Renal cortical epithelial cell (primary cell): Measurements from ENCODE around the gene KIAA1958. TPM values are rescaled to one million over a fixed set of nuclear protein-coding genes. Genes with fewer than 3 reads are reported as not detected.
A peak's percentile ranks its signal among the peaks of the same experiment; 100 is the strongest.

Experiments
- DNase-seq: peaks from one replicate; pipeline ENCODE4 v3.0.0-alpha.2; 2011; ENCODE audit warnings: low read depth
- total RNA-seq: library from RNA; depleted of rRNA; stranded (reverse); fragments of >200 nt; gene quantifications from 2 replicates; pipeline ENCODE4 v1.2.3, GENCODE V29; 2014

KIAA1958 gene
- total RNA-seq, 1 donor from 2014 or later, result 21.8 TPM

DNA sequence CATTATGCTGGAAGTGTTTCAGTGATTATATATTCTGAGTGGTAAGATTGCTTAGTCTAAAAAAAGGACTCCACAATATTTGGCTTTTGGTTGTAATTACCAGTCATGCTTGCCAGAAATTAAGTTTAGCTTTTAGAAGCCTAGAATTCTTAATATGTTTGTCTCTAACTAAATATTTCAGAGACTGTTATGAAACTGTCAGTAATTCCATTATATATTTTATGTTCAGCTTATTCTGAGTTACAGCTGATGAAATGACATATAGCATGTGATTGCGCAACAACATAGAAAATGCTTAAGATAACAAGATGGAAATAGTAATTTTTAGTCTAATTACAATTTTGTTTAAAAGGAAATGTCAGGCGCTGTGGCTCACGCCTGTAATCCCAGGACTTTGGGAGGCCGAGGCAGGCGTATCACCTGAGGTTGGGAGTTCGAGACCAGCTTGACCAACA lies 44.2 kb downstream of the KIAA1958 start:
- DNase-seq, result no peak

DNA sequence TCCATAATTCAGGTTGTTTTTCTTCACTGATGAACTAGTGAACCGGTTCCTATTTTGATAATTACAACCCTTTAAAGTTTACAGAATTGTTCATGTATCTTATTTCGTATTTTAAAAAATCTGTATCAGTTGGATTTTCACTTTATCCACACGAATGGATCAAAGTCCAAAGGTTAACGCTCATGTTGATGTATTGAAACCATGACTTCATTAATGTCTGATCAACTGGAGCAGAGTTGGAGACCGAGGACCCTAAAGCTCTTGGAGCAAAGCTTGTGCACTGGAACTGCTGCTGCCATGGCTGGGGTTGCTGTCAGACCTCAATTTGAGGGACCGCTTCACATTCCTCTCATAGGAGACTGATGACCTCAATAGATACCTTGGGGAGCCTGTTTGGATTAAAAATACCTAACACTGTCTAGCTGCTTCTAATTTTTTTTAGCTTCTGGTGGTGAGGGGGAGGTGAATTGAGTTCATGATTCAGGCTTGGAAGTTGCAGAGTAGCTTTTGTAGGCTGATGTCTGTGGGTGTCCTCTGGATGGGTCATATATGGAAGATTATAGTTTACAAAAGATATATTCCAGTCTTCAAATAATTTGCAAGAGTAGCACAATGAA lies 45.1 kb downstream of the KIAA1958 start:
- DNase-seq, result no peak

DNA sequence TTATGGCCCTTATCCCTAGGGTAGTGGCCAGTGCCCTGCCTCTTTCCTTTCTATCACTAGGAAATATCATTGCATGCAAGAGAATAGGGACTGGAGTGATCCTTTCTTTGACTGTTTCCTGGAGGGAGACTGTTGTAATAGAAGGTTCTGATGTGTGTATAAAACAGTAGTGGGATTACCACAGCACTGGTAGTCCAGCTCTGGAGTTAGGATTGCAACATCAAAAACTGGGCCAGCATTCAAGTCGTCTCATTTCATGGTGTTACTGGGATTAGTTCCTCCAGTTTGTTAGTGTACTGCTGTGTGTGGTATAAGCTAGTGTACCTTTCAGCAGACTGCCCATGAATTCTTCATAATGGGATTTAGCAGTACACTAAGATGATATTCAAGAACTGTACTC lies 45.8 kb downstream of the KIAA1958 start:
- peak; percentile 59 for DNase-seq

DNA sequence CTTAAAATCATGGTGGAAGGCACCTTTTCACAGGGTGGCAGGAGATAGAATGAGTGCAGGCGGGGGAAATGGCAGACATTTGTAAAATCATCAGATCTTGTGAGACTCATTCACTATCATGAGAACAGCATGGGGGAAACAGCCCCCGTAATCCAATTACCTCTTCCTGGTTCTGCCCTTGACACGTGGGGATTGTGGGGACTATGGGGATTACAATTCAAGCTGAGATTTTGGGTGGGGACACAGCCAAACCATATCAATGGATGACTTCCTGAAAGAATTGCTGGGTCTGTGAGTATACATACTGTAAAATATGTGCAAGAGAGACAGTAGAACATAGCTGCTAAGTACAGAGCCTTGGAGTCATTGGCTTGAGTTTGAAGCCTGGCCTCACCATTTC lies 47.0 kb downstream of the KIAA1958 start:
- DNase-seq, result no peak

DNA sequence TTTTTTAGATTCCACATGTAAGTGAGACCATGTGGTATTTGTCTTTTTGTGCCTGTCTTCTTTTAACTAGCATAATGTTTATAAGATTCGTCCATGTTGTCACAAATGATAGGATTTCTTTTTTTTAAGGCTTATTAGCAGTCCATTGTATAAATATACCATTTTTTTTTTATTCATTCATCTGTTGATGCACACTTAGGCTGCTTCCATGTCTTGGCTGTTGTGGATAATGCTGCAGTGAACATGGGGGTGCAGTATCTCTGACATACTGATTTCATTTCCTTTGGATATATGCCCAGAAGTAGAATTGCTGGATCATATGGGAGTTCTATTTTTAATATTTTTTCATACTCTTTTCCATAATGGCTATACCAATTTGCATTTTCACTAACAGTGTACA lies 48.7 kb downstream of the KIAA1958 start:
- DNase-seq, result no peak

DNA sequence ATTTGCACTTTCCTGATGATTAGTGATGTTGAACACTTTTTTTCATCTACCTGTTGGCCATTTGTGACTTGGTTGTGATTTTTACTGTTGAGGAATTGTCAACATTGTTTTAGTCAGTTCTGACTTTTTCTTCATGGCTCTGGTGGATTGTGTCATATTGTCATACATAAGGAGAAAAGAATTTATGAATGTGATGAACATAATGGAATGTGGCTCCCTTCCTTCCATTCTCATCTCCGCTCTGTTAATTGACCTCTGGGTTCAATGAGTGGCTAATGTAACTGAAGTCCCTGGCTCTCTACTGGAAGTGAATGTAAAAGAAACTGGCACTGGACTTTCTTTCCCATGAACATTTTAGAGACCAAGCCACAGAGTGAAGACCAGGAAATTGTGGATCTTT lies 49.2 kb downstream of the KIAA1958 start:
- no peak for DNase-seq

DNA sequence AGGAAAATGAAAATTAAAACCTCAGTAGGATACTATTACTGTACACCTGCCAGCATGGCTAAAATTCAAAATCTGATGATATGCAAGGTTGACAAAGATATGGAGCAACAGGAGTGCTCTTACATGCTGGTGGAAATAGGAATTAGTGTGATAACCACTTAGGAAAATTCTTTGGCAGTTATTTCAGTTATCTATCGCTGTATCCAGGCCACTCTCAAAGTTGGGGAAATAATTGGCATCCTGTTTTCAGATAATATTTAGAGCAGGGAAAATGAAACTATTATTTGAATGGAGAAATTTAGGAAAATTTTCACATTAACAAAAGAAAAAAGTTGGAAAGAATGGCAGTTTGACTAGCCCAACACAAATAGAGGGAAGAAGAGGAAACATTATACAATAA lies 50.9 kb downstream of the KIAA1958 start:
- no peak for DNase-seq

DNA sequence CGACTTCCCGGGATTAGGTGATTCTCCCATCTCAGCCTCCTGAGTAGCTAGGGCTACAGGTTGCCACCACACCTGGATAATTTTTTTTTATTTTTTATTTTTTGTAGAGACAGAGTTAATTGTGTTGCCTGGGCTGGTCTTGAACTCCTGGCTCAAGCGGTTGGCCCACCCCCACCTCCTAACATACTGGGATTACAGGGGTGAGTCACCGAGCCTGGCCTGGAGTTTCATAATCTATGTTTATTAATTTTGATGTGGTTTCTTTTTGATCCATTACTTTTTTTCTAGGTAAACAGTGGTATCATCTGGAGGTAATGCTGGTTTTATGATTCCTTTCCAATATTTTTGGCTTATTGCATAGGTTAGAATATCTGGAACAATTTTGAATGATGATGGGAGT lies 54.2 kb downstream of the KIAA1958 start:
- no peak for DNase-seq

DNA sequence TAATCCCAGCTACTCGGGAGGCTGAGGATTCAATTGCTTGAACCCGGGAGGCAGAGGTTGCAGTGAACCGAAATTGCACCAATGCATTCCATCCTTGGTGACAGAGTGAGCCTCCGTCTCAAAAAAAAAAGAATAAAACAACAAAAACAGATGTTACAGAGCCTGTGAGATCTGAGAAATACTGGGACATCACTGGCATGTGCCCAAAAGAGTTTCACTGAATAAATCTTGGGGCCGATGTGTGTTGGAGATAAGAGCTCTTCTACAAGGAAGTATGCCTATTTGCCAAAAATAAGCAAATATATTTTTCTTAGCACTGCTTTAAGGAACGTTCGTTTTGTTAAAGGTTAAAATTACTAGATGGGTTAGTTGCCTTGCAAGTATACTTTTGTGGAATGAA lies 55.1 kb downstream of the KIAA1958 start:
- no peak for DNase-seq

DNA sequence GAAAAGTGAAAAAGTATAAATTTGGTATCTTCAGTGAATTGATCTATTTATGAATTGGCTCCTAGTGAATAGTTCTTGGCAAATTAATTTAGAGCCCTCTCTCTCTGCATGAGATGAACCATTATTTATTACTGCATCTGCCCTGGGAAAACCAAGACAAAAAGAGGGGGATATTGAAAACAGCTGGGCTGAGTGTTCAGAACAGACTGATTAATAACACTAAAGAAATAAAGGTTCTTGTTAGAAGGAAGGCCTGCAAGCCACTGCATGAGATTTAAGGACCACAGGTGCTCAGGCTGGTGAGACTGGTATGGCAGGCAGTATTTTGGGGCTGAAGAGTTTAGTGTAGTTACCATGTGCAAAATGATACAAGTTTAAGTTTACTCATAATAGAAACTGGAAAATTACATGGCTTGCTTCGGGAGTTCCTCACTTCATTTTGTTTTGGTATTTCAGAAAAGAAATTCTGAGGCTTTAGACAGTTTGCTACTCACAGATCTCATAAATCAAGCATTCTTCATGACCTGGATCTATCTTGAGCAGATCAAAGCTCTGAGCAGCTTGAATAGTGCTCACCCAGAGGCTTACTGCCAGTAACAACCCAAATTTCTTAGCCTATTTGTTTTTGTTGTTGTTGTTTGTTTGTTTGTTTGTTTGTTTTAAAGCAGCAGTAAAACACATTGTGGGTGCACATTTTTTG lies 56.1 kb downstream of the KIAA1958 start:
- no peak for DNase-seq

DNA sequence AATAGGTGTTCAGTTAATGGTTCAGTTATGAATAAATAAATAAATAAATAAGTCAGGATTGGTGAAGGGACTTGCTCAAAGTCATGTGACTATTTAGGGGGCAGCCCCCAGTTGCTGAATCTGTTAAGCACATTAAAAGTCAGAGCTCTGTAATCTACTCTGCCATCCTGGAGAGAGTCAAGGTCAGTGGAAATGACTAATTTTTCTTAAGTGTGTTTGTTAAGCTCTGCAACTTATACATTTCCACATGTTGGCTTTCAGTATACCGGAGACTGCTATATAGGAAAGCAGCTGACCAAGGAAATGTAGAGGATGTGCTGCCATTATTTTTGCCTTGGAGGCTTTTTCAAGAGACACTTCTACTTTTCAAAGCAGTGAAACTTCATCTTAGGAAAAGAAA lies 57.9 kb downstream of the KIAA1958 start:
- DNase-seq, result no peak

DNA sequence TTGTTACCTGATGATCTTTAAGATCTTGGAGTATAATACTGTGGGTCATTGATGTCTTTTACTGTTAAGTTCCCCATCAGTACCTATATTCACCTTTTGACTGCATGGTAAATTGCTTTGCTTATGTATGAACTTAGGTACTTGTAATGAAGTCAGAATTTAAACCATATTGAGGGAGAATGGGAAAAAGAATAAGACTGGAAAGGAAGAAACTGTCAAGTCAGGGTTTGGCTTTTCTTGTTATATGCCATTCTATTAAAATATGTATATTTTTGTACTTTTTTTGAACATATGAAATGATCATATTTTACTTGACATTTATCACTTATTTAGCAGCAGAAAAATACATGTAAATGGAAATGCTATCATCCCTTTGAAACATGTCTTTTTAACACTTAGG lies 58.6 kb downstream of the KIAA1958 start:
- no peak for DNase-seq

DNA sequence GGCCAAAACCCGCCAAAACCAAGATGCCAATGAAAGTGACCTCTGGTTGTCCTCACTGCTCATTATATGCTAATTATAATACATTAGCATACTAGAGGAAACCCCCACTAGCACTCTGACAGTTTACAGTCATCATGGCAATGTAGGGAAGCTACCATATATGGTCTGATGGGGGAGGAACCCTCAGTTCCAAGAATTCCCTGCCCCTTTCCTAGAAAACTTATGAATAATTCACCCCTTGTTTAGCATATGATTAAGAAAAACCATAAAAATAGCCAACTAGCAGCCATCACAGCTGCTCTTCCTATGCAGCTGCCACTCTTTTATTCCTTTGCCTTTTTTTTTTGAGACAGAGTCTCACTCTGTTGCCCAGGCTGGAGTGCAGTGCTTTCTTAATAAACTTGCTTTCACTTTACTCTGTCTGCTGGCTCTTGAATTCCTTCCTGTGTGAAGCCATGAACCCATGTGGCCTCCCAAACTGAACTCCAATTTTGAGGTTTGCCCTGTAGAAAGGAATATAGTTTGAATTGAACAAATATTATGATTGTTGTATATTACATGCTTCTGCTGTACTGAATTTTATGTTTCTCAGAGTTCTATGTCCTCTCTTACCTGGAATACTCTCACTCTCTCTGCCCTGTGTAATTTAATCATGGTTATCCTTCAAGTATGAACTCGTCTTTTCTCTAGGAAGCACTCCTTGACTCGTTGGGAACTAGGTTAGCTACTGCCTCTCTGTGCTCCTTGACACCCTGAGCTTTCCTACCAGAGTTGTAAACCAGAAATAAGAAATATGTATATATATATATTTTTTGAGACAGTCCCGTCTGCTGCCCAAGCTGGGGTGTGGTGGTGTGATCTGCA lies 59.8 kb downstream of the KIAA1958 start:
- peak; percentile 81 for DNase-seq

DNA sequence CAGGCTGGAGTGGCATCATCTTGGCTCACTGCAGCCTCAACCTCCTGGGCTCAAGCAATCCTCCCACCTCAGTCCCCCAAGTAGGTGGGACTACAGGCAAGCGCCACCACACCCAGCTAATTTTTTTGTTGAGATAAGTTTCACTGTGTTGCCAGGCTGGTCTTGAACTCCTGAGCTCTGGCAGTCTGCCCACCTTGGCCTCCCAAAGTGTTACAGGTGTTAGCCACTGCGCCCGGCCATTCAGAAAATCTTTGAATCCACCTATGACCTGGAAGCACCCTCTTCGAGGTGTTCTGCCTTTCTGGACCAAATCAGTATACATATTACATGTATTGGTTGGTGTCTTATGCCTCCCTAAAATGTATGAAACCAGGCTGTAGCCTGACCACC lies 61.4 kb downstream of the KIAA1958 start:
- no peak for DNase-seq

DNA sequence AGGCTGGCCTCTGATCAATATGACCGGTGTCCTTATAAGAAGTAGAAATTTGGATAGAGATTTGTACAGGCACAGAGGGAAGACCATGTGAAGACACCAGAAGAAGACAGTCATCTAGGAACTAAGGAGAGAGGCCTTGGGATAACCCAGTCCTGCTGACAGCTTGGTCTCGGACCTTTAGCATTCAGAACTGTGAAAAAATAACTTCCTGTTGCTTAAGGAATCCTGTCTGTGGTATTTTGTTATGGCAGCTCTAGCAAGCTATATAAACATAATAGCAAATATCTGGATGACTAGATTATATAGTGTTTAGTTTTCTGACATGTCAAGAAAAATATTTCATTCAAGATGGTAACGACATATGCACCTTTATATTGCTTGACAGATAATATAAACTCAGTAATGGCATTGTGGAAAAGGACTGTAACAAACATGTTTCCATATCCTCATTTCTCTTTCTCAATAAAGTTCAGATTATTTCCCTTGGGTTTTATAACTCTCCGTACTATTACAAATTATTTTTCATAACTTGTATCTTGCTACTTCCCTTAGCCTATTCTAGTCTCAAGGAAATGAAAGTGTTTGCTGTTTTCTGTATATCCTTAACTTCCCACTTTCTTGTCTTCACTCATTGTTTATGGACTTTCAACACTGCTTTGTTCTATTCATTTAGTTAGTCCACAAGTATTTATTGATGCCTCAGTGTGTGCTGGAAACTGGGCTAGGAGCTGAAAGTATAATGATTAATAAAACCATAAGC lies 62.4 kb downstream of the KIAA1958 start:
- DNase-seq, result no peak

DNA sequence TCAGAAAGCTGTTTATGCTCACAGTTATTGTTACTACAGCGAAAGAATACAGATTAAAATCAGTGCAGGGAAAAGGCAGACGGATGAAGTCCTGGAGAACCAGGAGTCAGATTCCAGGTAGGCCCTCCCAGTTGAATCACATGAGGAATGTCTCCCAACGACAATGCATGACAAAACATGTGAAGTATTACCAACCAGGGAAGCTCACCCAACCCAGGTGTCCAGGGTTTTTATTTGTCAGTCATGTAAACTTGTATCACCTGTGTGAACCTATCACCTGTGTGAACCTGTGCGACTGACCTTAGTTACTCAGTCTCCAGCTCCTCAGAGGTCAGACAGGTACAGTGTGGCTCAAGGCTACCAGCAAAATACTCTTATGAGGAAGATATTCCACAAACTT lies 63.9 kb downstream of the KIAA1958 start:
- no peak for DNase-seq

DNA sequence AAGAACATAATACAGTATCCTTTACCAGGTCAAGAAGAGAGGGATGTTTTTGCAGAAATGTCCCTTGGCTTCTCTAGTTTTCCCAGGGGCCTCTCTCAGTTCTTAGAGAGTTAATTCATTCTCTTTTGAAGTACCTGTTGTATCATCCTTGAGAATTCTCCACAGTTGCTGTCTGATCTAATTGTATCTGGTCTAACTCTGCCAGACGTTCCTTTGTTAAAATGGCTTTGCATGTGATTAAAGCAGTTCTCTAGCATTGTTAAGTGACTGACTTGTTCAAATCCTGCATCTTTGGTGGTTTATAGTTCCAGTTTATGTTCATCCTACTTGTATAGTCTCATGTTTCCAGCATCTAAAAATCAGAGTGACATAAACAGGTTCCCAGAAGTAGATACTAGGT lies 65.0 kb downstream of the KIAA1958 start:
- DNase-seq, result no peak

DNA sequence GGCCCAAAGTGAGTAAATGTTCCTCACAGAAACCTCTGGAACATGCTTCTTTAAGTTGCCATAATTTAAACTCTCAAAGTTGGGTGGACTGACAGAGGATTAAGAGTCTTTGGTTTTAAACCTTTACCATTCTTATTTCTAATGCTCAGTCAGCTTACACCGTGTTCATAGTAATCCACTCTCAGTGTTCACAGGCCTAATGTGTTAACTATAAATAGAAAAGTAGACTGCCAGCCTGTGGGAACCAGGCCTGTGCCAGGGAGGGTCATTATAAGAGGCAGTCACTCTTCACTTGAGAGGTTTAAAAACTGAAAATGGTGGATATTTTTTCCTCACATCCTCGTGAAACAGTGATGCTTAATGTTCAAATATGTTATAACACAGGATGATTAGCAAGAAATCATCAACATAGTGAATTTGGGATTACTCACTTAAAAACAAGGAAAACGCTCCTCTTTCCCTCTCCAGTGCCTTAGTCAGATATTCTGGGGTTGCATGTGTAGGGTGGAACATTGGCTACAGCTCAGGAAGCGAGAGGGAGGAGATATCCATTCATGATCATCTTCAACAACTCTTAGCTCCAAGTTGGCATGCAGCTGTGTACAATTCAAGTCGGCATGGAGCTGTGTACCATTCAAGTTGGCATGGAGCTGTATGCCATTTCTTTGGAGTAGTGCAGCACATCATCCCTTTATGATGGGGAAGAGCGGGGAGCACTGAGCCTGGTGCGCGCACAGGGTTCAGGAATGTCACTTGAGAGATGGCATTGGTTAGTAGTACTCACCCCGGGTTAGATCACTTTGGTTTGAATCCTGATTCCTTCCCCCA lies 65.8 kb downstream of the KIAA1958 start:
- no peak for DNase-seq

DNA sequence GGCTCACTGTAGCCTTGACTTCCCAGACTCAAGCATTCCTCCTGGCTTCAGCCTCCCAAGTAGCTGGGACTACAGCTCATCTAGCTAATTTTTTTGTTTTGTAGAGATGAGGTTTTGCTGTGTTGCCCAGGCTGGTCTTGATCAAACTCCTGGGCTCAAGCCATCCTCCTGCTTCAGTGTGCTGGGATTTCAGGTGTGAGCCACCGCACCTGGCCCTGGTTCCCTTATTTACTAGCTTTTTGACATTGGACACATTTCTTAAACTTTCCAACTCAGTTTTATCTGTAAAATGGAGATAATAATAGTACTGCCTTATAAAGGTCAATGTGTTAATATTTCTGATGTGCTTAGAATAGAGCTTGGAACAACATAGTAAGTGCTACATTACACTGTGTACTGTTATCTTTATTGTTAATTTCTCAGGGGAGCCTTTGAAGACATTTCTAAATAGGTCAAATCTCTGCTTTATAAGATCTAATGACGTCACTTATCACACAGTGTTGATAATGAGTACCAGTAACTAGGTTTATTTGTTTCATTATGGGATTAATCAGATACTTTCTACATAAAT lies 66.7 kb downstream of the KIAA1958 start:
- DNase-seq, result no peak

DNA sequence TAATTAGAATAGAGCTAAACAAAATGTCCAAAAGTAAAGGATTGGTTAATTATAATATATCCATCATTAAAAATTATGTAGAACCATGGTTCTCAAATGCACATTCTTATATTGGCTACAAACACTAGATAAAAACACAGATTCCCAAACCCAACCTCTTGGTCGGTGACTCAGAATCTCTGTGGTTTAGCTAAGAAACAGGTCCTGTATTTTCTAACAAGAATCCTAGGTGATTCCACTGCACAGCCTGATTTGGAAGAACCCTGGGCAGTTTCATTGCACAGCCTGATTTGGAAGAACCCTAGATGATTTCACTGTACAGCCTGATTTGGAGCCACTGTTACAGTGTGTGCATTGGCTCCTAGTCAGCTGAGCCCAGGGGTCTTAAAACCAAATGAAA lies 67.9 kb downstream of the KIAA1958 start:
- peak; percentile 77 for DNase-seq

DNA sequence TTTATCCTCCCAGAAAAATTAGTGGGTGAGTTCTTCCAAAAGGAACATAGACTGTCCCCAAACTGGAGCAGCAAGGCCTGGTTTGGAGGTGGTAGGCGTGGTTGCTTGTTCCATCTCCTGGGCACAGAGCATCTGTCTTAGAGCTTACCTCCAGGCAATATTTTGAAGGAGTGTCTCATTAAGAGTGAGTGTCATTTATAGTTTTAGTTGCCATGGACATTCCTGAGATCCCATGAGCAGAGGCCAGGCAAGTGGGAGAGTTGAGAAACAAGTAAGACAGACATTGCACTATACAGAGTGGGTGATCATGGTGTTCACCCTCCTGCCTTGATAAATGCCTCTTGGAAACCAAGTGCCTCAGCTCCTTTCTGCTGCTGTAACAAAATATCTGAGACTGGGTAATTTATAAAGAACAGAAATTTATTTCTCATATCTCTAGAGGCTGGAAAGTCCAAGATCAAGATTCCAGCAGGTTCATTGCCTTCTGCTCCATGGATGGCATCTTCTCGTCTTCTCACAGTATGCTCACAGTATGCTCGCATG lies 68.5 kb downstream of the KIAA1958 start:
- no peak for DNase-seq
